ENCODE results near the gene COLEC12. TPM values are rescaled to one million over a fixed set of nuclear protein-coding genes. Genes with fewer than 3 reads are reported as not detected.

COLEC12 gene
- polyA plus RNA-seq, 1 donor (not counting 4 experiments of a cell fraction or from before 2014, with no cell fraction given): not detected

GRCh38 chr18:433960-434359, 66.5 kb downstream of the COLEC12 start:
- H3K27me3 ChIP-seq (ENCODE audit: control insufficient read depth, extremely low read depth, insufficient read depth, low read length): no peaks in the 10 kb centered on the region
- no peak for DNase-seq (ENCODE audit: low read depth, low spot score)
- H3K36me3 ChIP-seq (ENCODE audit: control insufficient read depth in 2 of 2, extremely low read depth in 1 of 2, insufficient read depth in 2 of 2, low read length in 2 of 2): no peaks in the 10 kb centered on the region
- H3K79me2 ChIP-seq (ENCODE audit: control insufficient read depth, insufficient read depth, low read length): no peaks in the 10 kb centered on the region
- no peak for FAIRE-seq
- no peak overlapping the region for H2AFZ ChIP-seq (ENCODE audit: control insufficient read depth, low read length)
- H3K9ac ChIP-seq (ENCODE audit: control insufficient read depth, extremely low read depth, insufficient read depth, low read length): no peak overlapping the region
- no peaks in the 10 kb centered on the region for H4K20me1 ChIP-seq (ENCODE audit: control insufficient read depth, extremely low read depth, insufficient read depth, low read length)
- H3K4me1 ChIP-seq (ENCODE audit: control insufficient read depth, extremely low read depth, insufficient read depth, low read length): no peaks in the 10 kb centered on the region
- dilution Hi-C loops (cut with MboI; ENCODE audit: extremely low pct_ligation_motif_present, low sequenced_read_pairs): no loop called here
- H3K27ac ChIP-seq (ENCODE audit: control insufficient read depth, insufficient read depth, low read length): no peak overlapping the region
- H3K9me1 ChIP-seq (ENCODE audit: control insufficient read depth, extremely low read depth, insufficient read depth, low read length): no peaks in the 10 kb centered on the region
- H3K9me3 ChIP-seq (ENCODE audit: control insufficient read depth, low read depth, low read length): no peaks in the 10 kb centered on the region
- no peak for TF ChIP-seq EZH2 (IDR thresholded peaks at IDR 0.05; ENCODE audit: low read length)
- no peak for TF ChIP-seq CTCF (optimal IDR thresholded peaks at IDR 0.05 in 1 of 3, IDR thresholded peaks at IDR 0.05 in 1 of 3, conservative IDR thresholded peaks at IDR 0.05 in 1 of 3; ENCODE audit: extremely low read depth in 1 of 3, insufficient read depth in 2 of 3, low read length in 3 of 3)
- H3K4me2 ChIP-seq (ENCODE audit: control insufficient read depth, extremely low read depth, insufficient read depth, low read depth, low read length): no peak overlapping the region
- no peak overlapping the region for H3K4me3 ChIP-seq (ENCODE audit: control insufficient read depth in 2 of 3, extremely low read depth in 1 of 3, insufficient read depth in 2 of 3, low read depth in 1 of 3, low read length in 3 of 3)

GRCh38 chr18:433298-433697, 67.2 kb downstream of the COLEC12 start:
- Histone ChIP-seq H3K9me3 (ENCODE audit: control insufficient read depth, low read depth, low read length) (no peaks in the 10 kb centered on the region), H3K9ac (ENCODE audit: control insufficient read depth, extremely low read depth, insufficient read depth, low read length) (no peak overlapping the region), H4K20me1 (ENCODE audit: control insufficient read depth, extremely low read depth, insufficient read depth, low read length) (no peaks in the 10 kb centered on the region), H3K27ac (ENCODE audit: control insufficient read depth, insufficient read depth, low read length) (no peak overlapping the region), H3K4me2 (ENCODE audit: control insufficient read depth, extremely low read depth, insufficient read depth, low read depth, low read length) (no peak overlapping the region), H2AFZ (ENCODE audit: control insufficient read depth, low read length) (no peak overlapping the region), H3K9me1 (ENCODE audit: control insufficient read depth, extremely low read depth, insufficient read depth, low read length) (no peaks in the 10 kb centered on the region), H3K79me2 (ENCODE audit: control insufficient read depth, insufficient read depth, low read length) (no peaks in the 10 kb centered on the region), H3K36me3 (ENCODE audit: control insufficient read depth in 2 of 2, extremely low read depth in 1 of 2, insufficient read depth in 2 of 2, low read length in 2 of 2) (no peaks in the 10 kb centered on the region), H3K27me3 (ENCODE audit: control insufficient read depth, extremely low read depth, insufficient read depth, low read length) (no peaks in the 10 kb centered on the region), H3K4me3 (ENCODE audit: control insufficient read depth in 2 of 3, extremely low read depth in 1 of 3, insufficient read depth in 2 of 3, low read depth in 1 of 3, low read length in 3 of 3) (no peak overlapping the region), H3K4me1 (ENCODE audit: control insufficient read depth, extremely low read depth, insufficient read depth, low read length) (no peaks in the 10 kb centered on the region)
- no peak for TF ChIP-seq EZH2 (IDR thresholded peaks at IDR 0.05; ENCODE audit: low read length)
- TF ChIP-seq CTCF (optimal IDR thresholded peaks at IDR 0.05 in 1 of 3, IDR thresholded peaks at IDR 0.05 in 1 of 3, conservative IDR thresholded peaks at IDR 0.05 in 1 of 3; ENCODE audit: extremely low read depth in 1 of 3, insufficient read depth in 2 of 3, low read length in 3 of 3): no peak
- dilution Hi-C loops (cut with MboI; ENCODE audit: extremely low pct_ligation_motif_present, low sequenced_read_pairs): no loop called here
- DNase-seq (ENCODE audit: low read depth, low spot score): no peak
- FAIRE-seq: no peak

Data from keratinocyte (primary cell).